NCI-H1436 treated with DMSO at 0.1 percent for 48 hours (cell line): Measurements from ENCODE around the gene ZBTB49.
"Not testable (repeated sequence)": the region's sequence is repeated elsewhere in the genome, so short reads cannot be mapped to it uniquely, and the experiment has no call there.

Experiments used
- DNase-seq: peaks from one replicate; lab custom pipeline; 2025; lab: John Stamatoyannopoulos, UW

Gene ZBTB49

DNA sequence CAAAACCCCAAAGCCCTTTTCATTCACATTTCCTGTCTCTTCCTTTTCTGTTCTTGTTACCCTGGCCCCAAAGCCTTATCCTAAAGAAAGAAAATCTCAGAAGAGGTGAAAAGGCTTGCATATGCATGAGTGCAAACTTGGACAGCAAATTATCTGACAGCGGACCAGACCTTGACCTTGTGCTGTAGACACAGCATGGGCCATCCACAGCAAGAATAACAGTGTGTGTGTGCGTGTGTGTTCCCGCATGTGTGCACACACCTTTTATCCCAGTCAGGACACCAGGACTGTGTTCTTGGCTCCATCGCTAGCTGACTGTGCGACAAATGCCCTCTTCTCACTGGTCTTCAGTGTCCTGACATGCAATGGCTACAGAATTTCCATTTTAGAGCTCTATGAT, 35.3 kb downstream of the ZBTB49 start:
- no peak for DNase-seq

DNA sequence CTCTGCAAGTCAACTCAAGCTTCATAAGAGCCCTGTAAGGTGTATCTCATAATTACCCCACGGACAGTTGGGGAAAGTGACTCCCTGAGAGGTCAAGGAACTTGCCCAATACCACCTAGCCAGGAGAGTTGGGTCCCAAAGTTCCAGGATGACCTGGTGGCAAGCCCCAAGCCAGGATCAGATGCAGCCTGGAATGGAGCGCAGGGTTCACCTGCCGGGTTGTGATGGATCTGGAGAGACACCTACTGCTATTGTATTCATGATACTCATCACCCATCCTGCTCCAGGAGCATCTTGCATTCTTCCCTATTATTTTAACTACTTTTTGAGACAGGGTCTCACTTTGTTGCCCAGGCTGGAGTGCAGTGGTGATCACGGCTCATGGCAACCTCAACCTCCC, 36.1 kb downstream of the ZBTB49 start:
- no peak for DNase-seq

DNA sequence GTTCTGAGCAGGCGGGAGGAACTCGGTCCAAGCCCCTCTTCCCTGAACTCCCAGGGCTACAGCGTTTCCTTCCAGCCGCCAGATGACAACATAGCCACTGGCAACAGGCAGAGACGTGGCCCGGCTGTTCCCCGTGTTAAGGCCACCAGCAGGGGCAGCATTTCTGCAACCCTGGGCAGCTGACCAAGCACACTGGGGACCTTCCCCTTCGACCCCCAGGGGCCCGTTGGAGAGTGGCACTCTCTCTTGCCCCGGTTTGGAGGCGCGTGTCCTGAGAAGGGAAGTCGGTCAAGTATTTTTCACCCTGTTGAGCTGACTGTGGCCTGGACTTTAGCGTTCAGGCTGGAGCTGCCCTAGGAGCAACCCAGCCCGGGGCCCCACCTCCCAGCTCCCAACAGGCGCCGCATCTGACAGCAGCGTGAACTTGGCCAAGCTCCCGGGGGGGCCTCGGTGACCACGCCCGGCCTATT, 37.6 kb downstream of the ZBTB49 start:
- no peak for DNase-seq

DNA sequence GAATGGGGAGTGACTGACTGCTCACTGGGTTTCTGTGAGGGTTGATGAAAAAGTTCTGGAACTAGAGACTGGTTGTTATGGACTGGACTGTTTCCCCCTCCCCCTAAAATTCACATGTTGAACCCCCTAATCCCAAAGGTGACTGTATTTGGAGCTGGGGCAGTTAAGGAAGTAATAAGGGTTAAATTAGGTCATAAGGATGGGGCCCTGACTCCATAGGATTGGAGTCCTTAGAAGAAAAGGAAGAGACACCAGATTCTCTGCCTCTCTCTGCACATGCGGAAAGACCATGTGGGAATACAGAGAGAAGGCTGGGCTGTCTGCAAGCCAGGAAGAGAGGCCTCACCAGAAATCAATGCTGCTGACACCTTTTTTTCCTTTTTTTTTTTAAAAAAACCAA, 38.2 kb downstream of the ZBTB49 start:
- DNase-seq: no peak

DNA sequence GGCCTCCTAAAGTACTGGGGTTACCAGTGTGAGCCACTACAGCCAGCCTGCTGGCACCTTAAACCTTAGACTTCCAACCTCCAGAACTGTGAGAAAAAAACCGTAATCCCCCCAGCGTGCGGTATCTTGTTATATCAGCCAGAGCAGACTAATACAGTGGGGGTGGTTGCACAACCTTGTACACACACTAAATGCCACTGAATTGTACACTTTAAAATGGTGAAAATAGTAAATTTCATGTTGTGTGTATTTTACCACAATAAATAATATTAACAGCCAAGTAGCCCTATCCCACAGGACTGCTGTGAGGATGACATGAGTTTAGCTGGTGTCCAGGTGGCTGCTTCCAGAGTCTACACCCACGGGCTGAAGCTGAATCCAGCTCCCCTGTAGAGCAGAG, 38.8 kb downstream of the ZBTB49 start:
- DNase-seq: no peak

DNA sequence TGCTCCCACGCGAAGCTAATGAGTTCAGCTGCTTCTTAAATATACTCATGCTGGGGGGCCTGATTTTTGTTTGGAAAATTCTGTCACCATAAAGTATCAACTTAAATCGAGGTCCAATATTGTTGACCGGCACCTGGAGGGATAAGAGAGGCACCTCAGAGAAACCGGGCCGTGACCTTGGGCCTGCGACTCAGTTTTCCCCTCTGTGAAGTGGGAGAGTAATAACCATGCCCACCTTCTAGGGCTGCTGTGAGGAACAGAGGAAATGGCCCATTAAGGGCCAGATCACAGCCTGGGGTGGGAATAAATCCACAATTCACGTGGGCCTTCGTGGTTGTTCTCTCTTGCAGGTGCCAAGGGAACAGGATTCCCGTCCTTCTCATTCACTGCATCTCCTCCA, 39.4 kb downstream of the ZBTB49 start:
- no peak for DNase-seq

DNA sequence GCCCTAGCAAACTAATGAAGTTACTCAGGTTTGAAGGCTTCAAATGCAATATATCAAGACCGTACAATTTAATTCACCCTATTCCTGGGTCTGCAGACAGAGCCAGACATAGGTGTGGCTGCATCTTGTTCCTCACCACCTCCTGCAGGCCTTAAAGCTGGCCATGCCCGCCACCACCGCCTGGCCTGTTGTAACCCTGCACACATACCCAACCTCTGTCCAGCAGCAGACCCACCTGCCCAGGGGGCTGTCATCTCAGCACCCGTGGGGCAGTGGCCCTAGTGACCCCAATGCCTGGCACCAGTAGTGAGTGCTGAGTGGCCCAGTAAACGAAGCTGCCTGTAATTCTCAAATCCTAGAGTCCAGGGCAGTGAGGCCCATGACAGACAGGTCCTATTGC, 40.7 kb downstream of the ZBTB49 start:
- DNase-seq: no peak

DNA sequence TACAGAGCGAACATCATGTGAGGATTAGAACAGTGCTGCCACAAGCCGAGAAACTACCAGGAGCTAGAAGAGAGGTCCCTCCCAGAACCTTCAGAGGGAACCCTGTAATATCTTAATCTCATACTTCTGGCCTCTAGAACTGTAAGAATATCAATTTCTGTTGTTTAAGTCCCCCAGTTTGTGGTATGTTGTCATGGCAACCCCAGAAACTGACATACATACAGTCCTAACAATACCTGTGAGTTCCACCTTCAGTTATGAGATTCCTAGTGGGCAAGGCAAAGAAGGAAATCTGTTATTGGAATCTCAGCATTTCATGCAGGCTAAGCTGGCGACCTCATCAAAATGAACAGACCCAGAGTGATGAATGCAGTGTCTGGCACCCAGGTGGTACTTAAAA, 42.5 kb downstream of the ZBTB49 start:
- DNase-seq: no peak

DNA sequence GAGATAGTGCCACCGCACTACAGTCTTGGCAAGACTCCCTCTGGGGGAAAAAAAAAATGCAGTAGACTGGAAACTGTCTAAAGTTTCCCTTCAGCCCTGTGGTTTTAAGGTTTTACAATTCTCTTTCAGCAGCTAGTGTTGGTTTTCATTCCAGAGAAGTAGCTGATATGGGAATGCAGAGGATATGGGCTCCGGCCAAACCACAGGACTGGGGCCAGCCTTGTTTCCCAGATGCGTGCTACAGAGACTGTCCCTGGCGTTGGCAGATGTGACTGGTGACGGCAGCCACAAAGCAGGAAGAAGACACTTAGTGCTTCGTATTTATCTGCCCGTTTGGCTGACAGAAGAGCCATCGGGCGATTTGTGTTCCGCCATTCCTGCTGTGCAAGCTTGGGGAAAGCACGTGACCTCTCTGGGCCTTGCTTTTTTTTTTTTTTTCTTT, 43.2 kb downstream of the ZBTB49 start:
- no peak for DNase-seq

DNA sequence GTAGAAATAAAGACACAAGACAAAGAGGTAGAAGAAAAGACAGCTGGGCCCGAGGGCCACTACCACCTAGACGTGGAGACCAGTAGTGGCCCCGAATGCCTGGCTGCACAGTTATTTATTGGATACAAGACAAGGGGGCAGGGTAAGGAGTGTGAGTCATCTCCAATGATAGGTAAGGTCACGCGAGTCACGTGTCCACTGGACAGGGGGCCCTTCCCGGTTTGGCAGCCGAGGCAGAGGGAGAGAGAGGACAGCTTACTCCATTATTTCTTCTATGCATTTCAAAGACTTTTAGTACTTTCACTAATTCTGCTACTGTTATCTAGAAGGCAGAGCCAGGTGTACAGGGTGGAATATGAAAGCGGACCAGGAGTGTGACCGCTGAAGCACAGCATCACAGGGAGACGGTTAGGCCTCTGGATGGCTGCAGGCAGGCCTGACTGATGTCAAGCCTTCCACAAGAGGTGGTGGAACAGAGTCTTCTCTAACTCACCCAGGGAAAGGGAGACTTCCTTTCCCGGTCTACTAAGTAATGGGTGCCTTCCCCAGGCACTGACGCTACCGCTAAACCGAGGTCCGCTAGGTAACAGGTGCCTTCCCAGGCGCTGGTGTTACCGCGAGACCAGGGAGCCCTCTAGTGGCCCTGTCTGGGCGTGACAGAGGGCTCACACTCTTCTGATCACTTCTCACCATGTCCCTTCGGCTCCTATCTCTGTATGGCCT, 44.9 kb downstream of the ZBTB49 start:
- DNase-seq: no peak

DNA sequence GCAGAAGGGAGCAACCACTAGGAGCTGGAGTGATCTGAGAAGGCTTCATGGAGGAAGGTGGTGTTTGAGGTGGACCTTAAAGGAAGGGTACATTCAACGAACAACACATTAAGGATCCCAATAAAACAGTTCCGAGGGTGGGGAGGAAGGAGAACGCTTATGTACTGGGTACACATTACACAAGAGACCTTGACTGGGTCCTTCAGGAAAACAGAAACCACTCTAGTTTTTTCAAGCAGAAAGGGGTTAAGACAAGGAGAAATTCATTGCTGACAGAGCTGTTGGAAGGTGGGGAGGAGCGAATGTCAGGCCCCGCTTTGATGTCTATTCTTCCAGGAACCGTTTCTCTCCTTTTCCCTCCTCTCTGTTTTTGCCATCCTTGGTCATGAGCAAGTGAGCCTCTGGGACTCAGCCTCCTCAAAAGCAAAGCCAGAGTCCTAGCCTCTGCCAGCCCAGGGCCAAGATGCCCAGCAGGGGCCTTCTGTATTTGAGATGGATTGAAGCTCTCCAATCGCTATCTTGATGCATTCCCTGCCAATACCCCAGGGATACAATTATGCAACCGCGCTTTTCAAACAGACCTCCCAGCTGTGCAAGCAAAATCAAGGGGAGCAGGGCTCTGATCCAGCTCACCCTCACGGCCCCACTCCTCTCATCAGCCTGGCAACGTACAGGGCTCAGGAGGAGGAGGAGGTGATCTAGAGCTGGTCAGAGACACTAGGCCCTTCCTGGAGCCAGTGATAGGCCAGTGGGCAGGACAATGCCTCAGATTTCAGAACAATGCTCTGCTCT, 48.4 kb downstream of the ZBTB49 start:
- DNase-seq: no peak

DNA sequence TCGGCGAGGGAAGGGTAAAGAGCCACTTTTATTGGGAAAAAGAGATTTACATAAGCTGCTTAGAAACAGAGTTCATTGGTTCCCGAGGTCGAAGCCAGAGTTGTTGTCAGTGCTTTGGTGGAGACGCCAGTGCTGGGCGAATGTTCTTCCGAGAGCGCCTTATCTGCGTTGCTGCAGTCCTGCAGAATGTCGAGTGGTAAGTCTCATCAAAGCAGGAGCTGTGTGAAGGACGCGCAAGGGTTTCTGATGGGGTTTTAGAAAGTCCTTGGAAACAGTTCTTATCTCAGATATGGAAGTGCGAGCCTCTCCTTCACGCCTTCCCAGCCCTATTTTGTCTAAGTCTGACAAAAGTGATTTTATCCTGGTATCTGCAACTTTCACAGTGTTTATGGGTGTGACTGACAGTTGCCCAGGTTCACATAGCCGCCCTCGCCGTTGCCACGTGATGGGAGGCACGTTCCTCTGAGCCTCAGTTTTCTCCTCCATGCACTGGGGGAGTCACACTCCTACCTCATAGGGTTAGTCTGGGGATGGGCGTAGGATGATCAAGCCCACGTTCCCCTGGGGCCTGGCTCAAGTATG, 49.5 kb downstream of the ZBTB49 start:
- DNase-seq: no peak

DNA sequence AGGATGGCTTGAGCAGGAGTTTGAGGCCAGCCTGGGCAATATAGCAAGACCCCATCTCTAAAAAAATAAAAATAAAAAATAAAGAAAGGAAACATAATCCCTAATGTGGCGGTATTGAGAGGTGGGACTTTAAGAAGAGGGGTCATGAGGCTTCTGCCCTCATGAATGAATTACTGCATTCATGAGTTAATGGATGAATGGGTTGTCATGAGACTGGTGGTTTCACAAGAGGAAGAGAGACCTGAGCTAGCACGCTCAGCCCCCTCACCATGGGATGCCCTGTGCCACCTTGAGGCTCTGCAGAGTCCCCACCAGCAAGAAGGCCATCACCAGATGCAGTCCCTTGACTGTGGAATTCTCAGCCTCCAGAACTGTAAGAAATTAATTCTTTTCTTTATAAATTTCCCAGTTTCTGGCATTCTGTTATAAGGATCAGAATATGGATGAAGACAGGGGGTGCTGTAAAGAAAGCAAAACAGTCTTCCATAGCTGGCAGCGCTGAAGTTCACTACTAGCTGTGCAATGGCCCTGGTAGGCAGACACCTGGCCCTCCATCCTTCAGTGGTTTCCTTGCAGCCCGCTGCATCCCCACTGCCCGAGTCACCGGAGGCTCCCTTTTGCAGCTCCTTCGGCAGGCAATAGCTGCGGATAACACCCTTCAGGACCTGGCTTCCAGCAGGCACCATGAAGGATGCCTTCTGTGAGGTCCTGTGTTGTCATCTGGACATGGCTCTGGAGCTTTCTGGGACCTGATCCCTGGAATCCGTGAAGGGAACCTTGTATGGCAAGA, 52.0 kb downstream of the ZBTB49 start:
- DNase-seq: no peak

DNA sequence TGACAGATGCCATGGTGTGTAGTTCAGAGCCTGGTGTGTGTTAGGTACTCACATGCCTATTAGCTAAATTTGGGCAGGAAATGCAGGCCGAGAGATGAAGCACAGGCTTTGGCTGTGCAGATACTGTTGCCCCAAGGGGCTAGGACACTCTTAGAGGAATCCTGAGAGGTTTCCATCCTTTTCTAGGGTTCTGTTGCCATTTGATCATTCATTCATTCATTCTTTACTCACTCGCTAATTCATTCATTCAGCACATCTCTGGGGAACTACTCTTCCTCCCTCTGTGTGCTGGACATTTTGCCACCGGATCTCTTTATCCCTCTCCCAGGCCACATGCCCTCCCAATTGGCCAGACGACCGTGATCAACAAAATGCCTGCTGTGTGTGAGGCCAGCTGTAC, 53.0 kb downstream of the ZBTB49 start:
- DNase-seq: no peak

DNA sequence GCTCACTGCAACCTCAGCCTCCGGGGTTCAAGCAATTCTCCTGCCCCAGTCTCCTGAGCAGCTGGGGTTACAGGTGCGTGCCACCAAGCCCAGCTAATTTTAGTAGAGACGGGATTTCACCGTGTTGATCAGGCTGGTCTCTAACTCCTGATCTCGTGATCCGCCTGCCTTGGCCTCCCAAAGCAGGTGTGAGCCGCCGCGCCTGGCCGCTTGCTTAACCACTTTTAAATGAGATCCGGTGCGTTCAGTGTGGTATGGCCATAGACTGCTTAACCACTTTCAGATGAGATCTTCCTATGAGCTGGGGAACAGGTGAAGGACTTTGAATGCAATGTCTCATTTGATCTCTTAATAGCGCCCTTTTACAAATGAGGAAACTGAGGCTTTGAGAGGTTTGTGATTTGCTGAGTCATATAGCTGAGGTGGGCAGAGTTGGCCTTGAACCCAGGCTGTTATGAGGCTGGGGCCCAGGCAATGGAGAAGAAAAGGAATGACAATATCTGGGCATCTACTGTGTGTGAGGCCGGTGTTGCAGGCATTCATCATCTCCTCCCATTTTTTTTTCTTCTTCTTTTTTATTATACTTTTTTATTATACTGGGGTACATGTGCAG, 55.0 kb downstream of the ZBTB49 start:
- DNase-seq: no peak

DNA sequence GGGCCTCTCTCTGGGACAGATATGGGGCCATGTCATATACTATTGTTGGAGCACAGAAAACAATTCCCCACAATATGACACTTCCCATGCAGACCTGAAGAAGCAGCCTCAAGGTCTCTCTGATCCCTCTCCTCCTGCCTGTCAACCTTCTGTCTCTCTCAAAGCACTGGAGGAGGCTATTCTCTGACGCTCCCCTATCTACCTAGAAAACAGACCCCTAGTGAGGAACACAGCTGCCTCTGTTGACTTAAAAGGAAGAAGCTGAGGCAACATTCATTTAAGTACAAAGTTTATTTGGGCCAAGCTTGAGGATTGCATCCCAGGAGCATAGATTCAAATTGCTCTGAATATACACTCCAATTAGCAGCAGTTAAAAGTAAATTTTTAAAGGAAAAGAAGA, 57.5 kb downstream of the ZBTB49 start:
- no peak for DNase-seq

DNA sequence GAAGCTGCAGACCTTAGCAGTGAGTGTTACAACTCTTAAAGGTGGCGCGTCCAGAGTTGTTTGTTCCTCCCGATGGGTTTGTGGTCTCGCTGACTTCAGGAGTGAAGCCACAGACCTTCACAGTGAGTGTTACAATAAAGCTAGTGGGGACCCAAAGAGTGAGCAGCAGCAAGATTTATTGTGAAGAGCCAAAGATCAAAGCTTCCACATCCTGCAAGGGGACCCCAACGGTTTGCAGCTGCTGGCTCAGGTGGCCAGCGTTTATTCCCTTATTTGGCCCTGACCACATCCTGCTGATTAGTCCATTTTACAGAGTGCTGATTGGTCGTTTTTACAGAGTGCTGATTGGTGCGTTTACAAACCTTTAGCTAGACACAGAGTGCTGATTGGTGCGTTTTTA, 58.5 kb downstream of the ZBTB49 start:
- DNase-seq: not testable (repeated sequence)

DNA sequence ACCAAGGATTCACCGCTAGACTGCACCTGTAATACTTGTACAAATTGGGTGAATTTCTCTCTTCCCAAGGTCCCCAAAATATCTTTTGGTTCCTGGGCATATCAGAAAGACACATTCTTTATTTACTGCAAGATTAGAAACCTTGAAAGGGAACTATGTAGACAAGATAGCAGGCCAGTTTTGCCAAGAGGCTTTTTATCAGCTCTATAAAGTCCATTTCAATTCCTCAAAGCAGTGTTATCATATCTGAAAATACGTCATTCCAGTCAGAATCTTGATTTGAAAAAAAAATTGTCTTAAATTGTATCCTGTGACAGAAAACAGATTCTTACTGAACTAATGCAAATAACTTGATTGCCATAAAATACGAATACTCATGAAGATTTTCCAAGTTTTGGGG, 59.8 kb downstream of the ZBTB49 start:
- DNase-seq: no peak

DNA sequence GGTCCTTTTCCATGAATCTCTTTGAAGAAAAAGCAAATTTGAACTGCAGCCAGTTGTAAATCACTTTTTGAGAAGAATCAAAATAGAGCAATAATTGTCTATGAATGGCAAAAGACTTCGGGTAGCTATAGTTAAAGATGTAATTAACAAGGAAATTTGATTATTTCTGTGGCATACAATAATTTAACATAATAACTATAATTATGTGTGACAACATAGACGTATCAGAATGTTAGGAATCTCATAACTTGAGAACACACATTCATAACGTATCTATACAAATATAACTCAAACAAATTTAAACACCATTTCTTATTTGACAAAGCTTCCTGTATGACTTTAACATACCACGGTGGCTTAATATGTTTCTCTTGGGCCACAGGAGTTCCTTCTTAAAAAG, 60.9 kb downstream of the ZBTB49 start:
- no peak for DNase-seq

DNA sequence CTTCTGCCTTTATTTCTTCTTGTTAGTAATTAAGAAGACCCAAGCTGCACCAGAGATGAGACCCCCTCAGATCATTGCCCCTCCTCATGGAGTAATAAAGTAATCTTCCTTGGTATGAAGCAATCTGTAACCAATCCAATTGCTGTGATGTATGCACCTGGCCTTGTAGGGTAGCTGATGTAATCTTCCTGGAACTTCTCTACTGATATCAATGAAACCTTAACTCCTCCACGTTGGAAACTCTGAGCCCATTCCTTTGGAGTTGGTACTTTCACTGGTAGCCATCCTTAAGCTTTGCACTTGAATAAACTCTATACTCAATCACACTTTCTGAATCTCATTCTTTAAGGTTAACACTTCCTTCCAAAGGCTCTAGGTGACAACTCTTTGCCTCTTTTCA, 65.3 kb downstream of the ZBTB49 start:
- no peak for DNase-seq

DNA sequence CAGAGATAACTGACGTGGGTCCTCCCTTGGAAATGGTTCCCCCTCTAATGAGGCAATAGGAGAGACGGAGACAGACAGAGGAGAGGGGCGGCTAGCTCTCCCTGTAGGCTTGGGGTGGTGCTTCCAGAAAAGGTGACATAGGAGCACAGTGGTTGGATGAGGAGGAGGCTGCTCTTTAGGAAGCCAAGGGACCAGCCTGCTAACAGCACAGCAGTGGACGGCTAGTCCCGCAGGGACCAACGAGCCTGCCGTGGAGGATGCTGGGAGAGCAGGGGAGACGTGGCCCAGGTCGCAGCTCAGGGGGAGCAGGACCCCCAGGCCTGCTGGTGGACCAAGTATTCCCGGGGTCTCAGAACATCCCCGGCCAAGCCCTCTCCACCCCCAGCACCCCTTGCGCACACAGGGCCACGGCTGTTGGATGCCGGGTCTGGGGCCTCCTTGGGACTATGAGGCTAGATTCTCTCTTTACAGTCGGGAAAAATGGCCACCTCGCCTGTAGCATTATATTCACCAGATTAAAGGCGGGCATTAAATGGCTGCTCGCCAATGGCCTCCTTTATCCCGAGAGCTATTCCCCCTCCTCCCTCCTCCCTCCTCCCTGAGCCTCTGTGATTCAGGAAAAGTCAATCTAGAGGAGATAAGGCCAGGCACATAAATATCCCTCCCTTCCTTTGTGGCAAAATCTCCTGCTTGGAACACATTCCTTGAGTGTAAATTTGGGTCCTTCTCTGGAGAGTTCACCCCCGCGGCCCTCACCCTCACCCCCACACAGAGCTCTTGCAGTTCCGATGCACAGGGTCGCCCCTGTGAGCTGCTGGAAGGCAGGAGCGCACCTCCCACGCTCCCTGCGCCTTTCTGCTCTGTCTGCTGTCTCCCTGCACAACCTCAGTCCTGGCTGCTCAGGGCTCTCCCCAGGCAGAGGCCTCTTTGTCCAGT, 66.3 kb downstream of the ZBTB49 start:
- no peak for DNase-seq
